Mesenchymal stem cell (in vitro differentiated cells and primary cell): Measurements from ENCODE around the gene VN1R2.
"Not testable (repeated sequence)": the region's sequence is repeated elsewhere in the genome, so short reads cannot be mapped to it uniquely, and the experiment has no call there.

Experiments
- DNase-seq: peaks from one replicate; pipeline ENCODE4 v3.0.0-alpha.2; 2013
- H2AFZ ChIP-seq: one replicate; pipeline ENCODE4 v1.6.1; 2013; ENCODE audit warnings: low read depth, mild to moderate bottlenecking, control low read depth, inconsistent platforms, low read length, moderate library complexity
- H2AK5ac ChIP-seq: 2 replicates; pipeline ENCODE4 v1.6.1; 2013; ENCODE audit warnings: low read length, moderate library complexity, mild to moderate bottlenecking, inconsistent platforms; ENCODE audit not compliant: severe bottlenecking
- H2BK120ac ChIP-seq: one replicate; pipeline ENCODE4 v1.6.1; 2013; ENCODE audit warnings: low read depth, mild to moderate bottlenecking, inconsistent platforms, low read length, moderate library complexity
- H2BK12ac ChIP-seq, 2 experiments: one replicate each; pipeline ENCODE4 v1.6.1; 2013; ENCODE audit warnings: inconsistent platforms in 2 of 2, low read length in 2 of 2, mild to moderate bottlenecking in 2 of 2, moderate library complexity in 2 of 2, control low read depth in 1 of 2
- H2BK15ac ChIP-seq: one replicate; pipeline ENCODE4 v1.6.1; 2013; ENCODE audit warnings: mild to moderate bottlenecking, low read depth, inconsistent platforms; ENCODE audit not compliant: poor library complexity, severe bottlenecking
- H2BK5ac ChIP-seq: 2 replicates; pipeline ENCODE4 v1.6.1; 2013; ENCODE audit warnings: low read depth, mild to moderate bottlenecking, low read length, control low read depth, inconsistent platforms; ENCODE audit not compliant: poor library complexity, severe bottlenecking
- H3K14ac ChIP-seq, 2 experiments: one replicate each; pipeline ENCODE4 v1.6.1; 2013; ENCODE audit warnings: inconsistent platforms in 2 of 2, low read length in 2 of 2, control low read depth in 1 of 2, mild to moderate bottlenecking in 1 of 2, moderate library complexity in 1 of 2
- H3K18ac ChIP-seq, 2 experiments: one replicate each; pipeline ENCODE4 v1.6.1; 2013; ENCODE audit warnings: inconsistent platforms in 2 of 2, low read length in 2 of 2, control low read depth in 1 of 2, low read depth in 1 of 2, mild to moderate bottlenecking in 1 of 2
- H3K23ac ChIP-seq, 2 experiments: one replicate each; pipeline ENCODE4 v1.6.1; 2013; ENCODE audit warnings: inconsistent platforms in 2 of 2, low read length in 2 of 2, mild to moderate bottlenecking in 2 of 2, moderate library complexity in 2 of 2, control low read depth in 1 of 2
- H3K27ac ChIP-seq: 2 replicates; pipeline ENCODE4 v1.5.1; 2013; ENCODE audit warnings: mild to moderate bottlenecking, moderate library complexity, low read length, control low read depth, inconsistent platforms; ENCODE audit not compliant: poor library complexity, severe bottlenecking
- H3K27me3 ChIP-seq, 2 experiments: 2 replicates each; pipeline versions ENCODE4 v1.6.1 to v1.7.0; 2013; ENCODE audit warnings: low read length in 2 of 2, mild to moderate bottlenecking in 2 of 2, moderate library complexity in 2 of 2, control low read depth in 1 of 2, inconsistent platforms in 1 of 2; ENCODE audit not compliant: control insufficient read depth in 1 of 2, insufficient read depth in 1 of 2
- H3K36me3 ChIP-seq, 2 experiments: 2 replicates each; pipeline versions ENCODE4 v1.6.1 to v1.7.0; 2013; ENCODE audit warnings: low read length in 2 of 2, control low read depth in 1 of 2, inconsistent platforms in 1 of 2, low read depth in 1 of 2, mild to moderate bottlenecking in 1 of 2; ENCODE audit not compliant: insufficient read depth in 2 of 2, control insufficient read depth in 1 of 2
- H3K4ac ChIP-seq, 2 experiments: one replicate each; pipeline ENCODE4 v1.6.1; 2013; ENCODE audit warnings: inconsistent platforms in 2 of 2, low read length in 2 of 2, mild to moderate bottlenecking in 2 of 2, moderate library complexity in 2 of 2, control low read depth in 1 of 2, low read depth in 1 of 2
- H3K4me1 ChIP-seq: 2 replicates; pipeline ENCODE4 v1.6.1; 2013; ENCODE audit warnings: low read depth, low read length, control low read depth; ENCODE audit not compliant: control insufficient read depth, insufficient read depth
- H3K4me2 ChIP-seq: 2 replicates; pipeline ENCODE4 v1.6.1; 2013; ENCODE audit warnings: low read length, mild to moderate bottlenecking, inconsistent platforms; ENCODE audit not compliant: poor library complexity, severe bottlenecking
- H3K4me3 ChIP-seq, 2 experiments: 2 replicates each; pipeline versions ENCODE4 v1.5.1 to v1.7.0; 2013; ENCODE audit warnings: low read length in 2 of 2, mild to moderate bottlenecking in 2 of 2, control low read depth in 1 of 2, low read depth in 1 of 2; ENCODE audit not compliant: insufficient read depth in 1 of 2
- H3K79me1 ChIP-seq: replicated peaks from 2 replicates; pipeline ENCODE4 v1.6.1; 2013; ENCODE audit warnings: mild to moderate bottlenecking, control low read depth, low read length, inconsistent platforms; ENCODE audit not compliant: poor library complexity, severe bottlenecking
- H3K9ac ChIP-seq: 2 replicates; pipeline ENCODE4 v1.7.0; 2013; ENCODE audit warnings: mild to moderate bottlenecking, low read length, moderate library complexity
- H3K9me3 ChIP-seq: 2 replicates; pipeline ENCODE4 v1.7.0; 2013; ENCODE audit warnings: mild to moderate bottlenecking, low read length; ENCODE audit not compliant: control insufficient read depth
- H4K8ac ChIP-seq: one replicate; pipeline ENCODE4 v1.6.1; 2013; ENCODE audit warnings: inconsistent platforms, mild to moderate bottlenecking, low read length, moderate library complexity
- H4K91ac ChIP-seq: one replicate; pipeline ENCODE4 v1.6.1; 2013; ENCODE audit warnings: mild to moderate bottlenecking, low read length, inconsistent platforms
- WGBS: methylation state at CpG from one replicate; pipeline ENCODE4 v1.1.7; 2013; ENCODE audit warnings: mixed read lengths; 5-methylcytosine and 5-hydroxymethylcytosine counted together

Gene VN1R2

DNA sequence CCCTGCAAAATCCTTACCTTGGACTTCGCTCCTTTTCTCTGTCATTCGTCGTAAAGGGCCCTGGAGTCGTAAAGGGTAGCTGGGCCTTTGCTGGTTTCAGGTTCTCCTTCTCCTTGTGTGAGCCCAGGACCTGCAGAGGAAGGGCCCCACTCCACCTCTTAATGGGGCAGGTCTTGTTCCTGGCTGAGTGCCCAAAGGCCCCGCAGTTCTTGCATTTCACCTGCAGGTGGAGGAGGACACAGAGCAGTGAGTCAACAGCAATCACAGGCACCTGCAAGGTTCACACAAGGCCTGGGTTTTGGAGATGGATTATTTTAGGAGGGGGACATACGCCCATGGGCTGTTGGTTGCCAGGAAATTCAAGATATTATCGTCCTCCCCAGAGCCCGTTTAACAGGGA lies 43.2 kb downstream of the VN1R2 start:
- H3K36me3 ChIP-seq, DNase-seq: not testable (repeated sequence)

DNA sequence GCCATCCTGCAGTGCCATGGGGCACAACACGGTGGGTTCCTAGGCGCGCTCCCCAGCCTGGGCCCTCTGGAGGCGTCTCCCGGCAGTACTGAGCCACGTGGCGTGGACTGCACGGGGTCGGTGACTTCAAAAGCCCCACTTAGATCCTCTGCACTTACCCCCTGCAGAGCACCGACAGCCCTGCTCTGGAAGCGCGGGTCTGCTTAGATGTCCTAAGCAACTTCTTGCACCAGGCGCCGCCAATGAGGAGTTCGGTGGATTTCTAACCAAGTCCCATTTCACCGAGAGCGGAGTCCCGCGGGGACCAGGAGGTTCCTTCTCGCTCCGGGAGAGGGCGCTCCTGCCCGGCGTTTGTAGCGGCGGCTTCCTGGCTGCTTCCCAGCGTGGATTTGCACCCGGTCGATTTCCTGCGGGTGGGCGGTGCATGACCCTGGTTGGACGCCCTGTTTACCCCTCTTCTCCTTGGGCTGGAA lies 50.3 kb downstream of the VN1R2 start:
- Histone ChIP-seq H2AFZ (no peak overlapping the region), H3K4me3 (no peak overlapping the region), H2BK12ac (no peak overlapping the region), H4K91ac (no peak overlapping the region), H2AK5ac (no peak overlapping the region), H2BK120ac (no peak overlapping the region), H3K79me1 (no peaks in the 10 kb centered on the region), H2BK5ac (no peak overlapping the region), H3K18ac (no peak overlapping the region), H3K4me1 (no peaks in the 10 kb centered on the region), H3K4ac (no peak overlapping the region), H2BK15ac (no peak overlapping the region), H4K8ac (no peak overlapping the region), H3K27me3 (no peaks in the 10 kb centered on the region), H3K4me2 (no peak overlapping the region), H3K36me3 (no peaks in the 10 kb centered on the region), H3K14ac (no peak overlapping the region), H3K9ac (no peak overlapping the region), H3K23ac (no peak overlapping the region), H3K27ac (no peak overlapping the region), H3K9me3 (peaks cover 27% of the 10 kb centered on the region)
- 11% methylated on average over 29 of the region's 32 CpGs for WGBS
- DNase-seq: no peak

More for the DNA sequence above, 43.2 kb downstream of the VN1R2 start:
- WGBS: no CpG with 5 or more reads among the region's 8 CpGs
- H2BK120ac ChIP-seq, H3K27ac ChIP-seq, H3K18ac ChIP-seq, H3K4ac ChIP-seq, H3K9ac ChIP-seq, H3K4me3 ChIP-seq, H2BK15ac ChIP-seq, H4K8ac ChIP-seq, H3K23ac ChIP-seq, H2AFZ ChIP-seq, H3K4me1 ChIP-seq, H2AK5ac ChIP-seq, H3K14ac ChIP-seq, H3K79me1 ChIP-seq, H2BK12ac ChIP-seq, H4K91ac ChIP-seq, H2BK5ac ChIP-seq, H3K4me2 ChIP-seq, H3K27me3 ChIP-seq: not testable (repeated sequence)
- peaks cover 18% of the 10 kb centered on the region for H3K9me3 ChIP-seq
